ENCODE data around the gene GNA14.

DNA sequence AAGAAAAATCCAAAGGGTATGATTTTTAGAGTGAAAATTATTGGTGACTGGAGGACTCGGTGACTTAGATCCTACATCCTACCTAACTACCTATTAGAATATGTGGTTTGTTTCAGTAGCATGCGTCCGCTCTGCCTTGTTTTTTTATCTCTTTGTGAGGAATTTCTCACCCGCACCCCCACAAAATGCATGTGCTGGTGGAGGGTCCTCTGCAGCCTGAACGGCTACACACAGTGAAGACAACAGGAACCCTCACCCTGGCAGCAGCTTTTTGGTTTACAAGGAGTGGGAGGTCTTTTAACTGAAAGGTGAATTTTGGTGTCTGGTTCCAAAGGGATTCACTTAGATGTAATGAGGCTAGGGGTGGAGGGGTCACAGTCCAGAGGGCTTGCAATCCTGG lies 115.5 kb downstream of the GNA14 start:
- TF ChIP-seq GATA2 (IDR thresholded peaks at IDR 0.05; ENCODE audit: low read depth, low read length): no peak
- TF ChIP-seq GATA3 (IDR thresholded peaks at IDR 0.05; ENCODE audit: low read depth, low read length): no peak

Data from SH-SY5Y (cell line).